Esophagus muscularis mucosa (tissue), 4 donors: Measurements from ENCODE around the gene TMEM144. TPM values are rescaled to one million over a fixed set of nuclear protein-coding genes. Genes with fewer than 3 reads are reported as not detected.

Experiments
- DNase-seq: peaks from one replicate; pipeline ENCODE4 v3.0.0-alpha.2; 2017; ENCODE audit errors: extremely low spot score
- H3K27ac ChIP-seq, 4 donors: fragments of 200-600 bp; sonication (generic); replicated peaks in 1 of 4; 1 replicate in 3 of 4; 2 replicates in 1 of 4; pipeline ENCODE4 v1.5.1; 2016 to 2019; ENCODE audit warnings: mild to moderate bottlenecking in 1 of 4
- H3K27me3 ChIP-seq, 4 donors: fragments of 200-600 bp; sonication (generic); one replicate each; pipeline versions ENCODE4 v1.5.1 to v1.6.0; 2016 to 2019
- H3K36me3 ChIP-seq, 4 donors: fragments of 200-600 bp; sonication (generic); one replicate each; pipeline ENCODE4 v1.5.1; 2016 to 2019
- H3K4me1 ChIP-seq, 4 donors: fragments of 200-600 bp; sonication (generic); one replicate each; pipeline ENCODE4 v1.5.1; 2016 to 2019
- H3K4me3 ChIP-seq, 4 donors: fragments of 200-600 bp; sonication (generic); 1 replicate in 2 of 4; 2 replicates in 2 of 4; pipeline ENCODE4 v1.5.1; 2016 to 2019; ENCODE audit warnings: mild to moderate bottlenecking in 4 of 4, moderate library complexity in 1 of 4
- H3K9me3 ChIP-seq, 4 donors: fragments of 200-600 bp; sonication (generic); 1 replicate in 3 of 4; 2 replicates in 1 of 4; pipeline ENCODE4 v1.5.1; 2016 to 2019
- EP300 ChIP-seq: sonication (generic); formaldehyde crosslinking; IDR thresholded peaks from one replicate; pipeline ENCODE4 v1.6.1; 2017; ENCODE audit warnings: antibody characterized with exemption
- POLR2A ChIP-seq: fragments of 450-650 bp; IDR thresholded peaks from one replicate; pipeline ENCODE4 v1.6.1; 2017; ENCODE audit warnings: antibody characterized with exemption, moderate library complexity, mild to moderate bottlenecking, low read depth
- POLR2AphosphoS5 ChIP-seq, 2 donors: sonication (generic); formaldehyde crosslinking; IDR thresholded peaks; one replicate each; pipeline ENCODE4 v1.6.1; 2017; ENCODE audit warnings: antibody characterized with exemption in 2 of 2
- WGBS: methylation state at CpG from one replicate; pipeline ENCODE4 v1.1.5; 2018; 5-methylcytosine and 5-hydroxymethylcytosine counted together
- intact Hi-C: fragments of 100-400 bp; cut with DNase I; formaldehyde crosslinking; loops from one replicate; pipeline ENCODE4 v1.15.1; 2023
- total RNA-seq, 4 donors: library from RNA; depleted of rRNA; stranded (reverse); fragments of >200 nt; gene quantifications; one replicate each; pipeline versions ENCODE4 v1.1.0 to v1.2.1, GENCODE V29; 2016
- TF ChIP-seq, protein P1 (sequence below), 3 experiments: fragments of 200-600 bp in 2 of 3; fragments of 450-650 bp in 1 of 3; sonication (generic) in 2 of 3; IDR thresholded peaks; one replicate each; pipeline ENCODE4 v1.5.1; 2017 to 2019; ENCODE audit warnings: antibody characterized with exemption in 3 of 3, mild to moderate bottlenecking in 2 of 3, moderate library complexity in 1 of 3

Gene TMEM144
- total RNA-seq, 4 donors from 2014 or later: 1.3 to 3.3 (median 2.7) TPM

DNA sequence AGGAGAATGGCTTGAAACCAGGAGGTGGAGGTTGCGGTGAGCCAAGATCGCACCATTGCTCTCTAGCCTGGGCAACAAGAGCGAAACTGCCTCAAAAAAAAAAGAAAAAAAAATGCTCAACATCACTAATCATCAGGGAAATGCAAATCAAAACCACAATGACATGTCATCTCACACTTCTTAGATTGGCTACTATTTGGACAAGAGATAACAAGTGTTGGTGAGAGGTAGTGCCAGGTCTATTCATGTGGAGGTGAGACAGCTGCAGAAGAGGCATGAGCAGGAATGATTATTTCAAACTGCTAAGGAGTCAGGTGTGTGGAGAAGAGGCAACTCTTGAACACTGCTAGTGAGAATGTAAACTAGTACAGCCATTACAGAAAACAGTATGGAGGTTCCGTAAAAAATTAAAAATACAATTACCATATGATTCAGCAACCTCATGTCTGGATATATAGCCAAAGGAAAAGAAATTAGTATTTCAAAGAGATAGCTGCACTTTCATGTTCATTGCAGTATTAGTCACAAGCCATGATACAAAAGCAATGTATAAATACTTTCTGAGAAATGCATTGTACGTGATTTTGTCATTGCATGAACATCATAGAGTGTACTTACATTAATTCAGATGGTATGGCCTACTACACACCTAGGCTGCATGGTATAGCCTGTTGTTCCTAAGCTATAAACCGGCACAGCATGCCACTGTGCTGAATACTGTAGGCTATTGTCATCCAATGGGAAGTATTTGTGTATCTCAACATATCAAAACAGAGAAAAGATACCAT, 75.3 kb downstream of the TMEM144 start:
- Histone ChIP-seq H3K4me1 (no peaks in the 10 kb centered on the region), H3K27me3 (no peaks in the 10 kb centered on the region), H3K4me3 (no peak overlapping the region), H3K36me3 (no peaks in the 10 kb centered on the region), H3K27ac (no peak overlapping the region), H3K9me3 (no peaks in the 10 kb centered on the region)
- no peak for DNase-seq
- TF ChIP-seq, protein P1, sequence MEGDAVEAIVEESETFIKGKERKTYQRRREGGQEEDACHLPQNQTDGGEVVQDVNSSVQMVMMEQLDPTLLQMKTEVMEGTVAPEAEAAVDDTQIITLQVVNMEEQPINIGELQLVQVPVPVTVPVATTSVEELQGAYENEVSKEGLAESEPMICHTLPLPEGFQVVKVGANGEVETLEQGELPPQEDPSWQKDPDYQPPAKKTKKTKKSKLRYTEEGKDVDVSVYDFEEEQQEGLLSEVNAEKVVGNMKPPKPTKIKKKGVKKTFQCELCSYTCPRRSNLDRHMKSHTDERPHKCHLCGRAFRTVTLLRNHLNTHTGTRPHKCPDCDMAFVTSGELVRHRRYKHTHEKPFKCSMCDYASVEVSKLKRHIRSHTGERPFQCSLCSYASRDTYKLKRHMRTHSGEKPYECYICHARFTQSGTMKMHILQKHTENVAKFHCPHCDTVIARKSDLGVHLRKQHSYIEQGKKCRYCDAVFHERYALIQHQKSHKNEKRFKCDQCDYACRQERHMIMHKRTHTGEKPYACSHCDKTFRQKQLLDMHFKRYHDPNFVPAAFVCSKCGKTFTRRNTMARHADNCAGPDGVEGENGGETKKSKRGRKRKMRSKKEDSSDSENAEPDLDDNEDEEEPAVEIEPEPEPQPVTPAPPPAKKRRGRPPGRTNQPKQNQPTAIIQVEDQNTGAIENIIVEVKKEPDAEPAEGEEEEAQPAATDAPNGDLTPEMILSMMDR (IDR thresholded peaks at IDR 0.05): no peak
- TF ChIP-seq EP300: no peak
- no peak for TF ChIP-seq POLR2AphosphoS5 (IDR thresholded peaks at IDR 0.05)
- no peak for TF ChIP-seq POLR2A
- 94% methylated on average over 6 of the region's 6 CpGs for WGBS
- intact Hi-C loops: no loop called here

DNA sequence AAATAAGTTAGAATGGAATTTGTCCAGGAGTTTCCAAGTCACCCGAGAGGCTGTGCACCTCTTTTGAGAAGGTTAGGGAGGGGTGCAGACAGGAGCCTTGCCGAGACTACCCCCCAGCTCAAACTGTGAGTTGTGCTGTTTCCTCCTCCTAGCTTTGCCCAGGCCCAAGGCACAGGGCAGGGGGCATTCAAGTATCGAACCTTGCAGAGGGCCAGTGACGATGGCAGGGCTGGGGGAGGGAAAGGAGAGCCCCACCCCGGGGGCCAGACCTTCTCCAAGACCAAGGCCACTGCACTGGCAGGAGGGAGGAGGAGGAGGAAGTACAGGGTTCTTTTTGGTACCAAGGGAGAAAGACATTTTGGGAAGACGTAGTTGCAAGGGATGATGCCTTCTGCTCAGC, 80.6 kb downstream of the TMEM144 start:
- H3K27ac ChIP-seq: no peak overlapping the region
- H3K9me3 ChIP-seq: peaks cover 0 to 3% (median 0%) of the 10 kb centered on the region in 4 donors
- H3K4me3 ChIP-seq: no peak overlapping the region
- WGBS: 91% methylated on average over 6 of the region's 6 CpGs
- intact Hi-C loops: no loop called here
- H3K36me3 ChIP-seq: no peaks in the 10 kb centered on the region
- TF ChIP-seq EP300: no peak
- TF ChIP-seq, protein P1 (IDR thresholded peaks at IDR 0.05): no peak
- no peak for TF ChIP-seq POLR2A
- no peaks in the 10 kb centered on the region for H3K27me3 ChIP-seq
- DNase-seq: no peak
- H3K4me1 ChIP-seq: no peaks in the 10 kb centered on the region

DNA sequence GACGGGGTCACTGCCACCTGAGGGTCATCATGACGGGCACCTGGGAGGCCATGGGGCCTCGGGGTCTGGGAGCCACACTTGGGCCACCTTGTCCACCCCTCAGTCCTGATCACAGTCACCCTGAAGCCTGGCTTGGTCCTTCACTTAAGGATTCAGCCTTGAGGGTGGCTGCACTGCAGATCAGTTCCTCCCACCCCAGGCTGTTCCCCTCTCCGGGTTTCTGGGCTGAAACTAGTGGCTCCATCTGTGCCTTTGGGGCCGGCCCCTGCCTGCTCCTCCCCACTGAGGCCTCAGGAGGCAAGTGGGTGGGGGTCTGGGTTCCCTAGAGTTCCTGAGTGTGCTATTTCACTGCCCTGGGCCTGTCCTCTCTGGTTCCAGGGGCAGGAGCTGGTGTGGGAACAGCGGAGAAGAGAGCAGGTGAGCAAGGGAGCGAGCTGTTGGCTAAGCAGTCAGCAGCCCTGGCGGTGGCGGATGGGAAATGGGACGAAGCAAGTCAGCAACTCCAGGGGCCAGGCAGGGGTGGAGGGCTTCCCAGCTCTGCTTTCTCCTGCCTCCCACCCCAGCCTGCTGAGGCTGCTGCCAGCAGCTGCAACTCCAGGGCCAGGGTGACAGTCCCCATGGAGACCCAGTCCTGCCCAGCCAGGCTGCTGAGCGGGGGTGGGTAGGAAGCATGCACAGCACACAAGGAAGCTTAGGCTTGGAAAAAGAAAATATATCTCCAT, 81.2 kb downstream of the TMEM144 start:
- Histone ChIP-seq H3K4me1 (no peaks in the 10 kb centered on the region), H3K36me3 (no peaks in the 10 kb centered on the region), H3K27me3 (no peaks in the 10 kb centered on the region), H3K4me3 (no peak overlapping the region), H3K9me3 (peaks cover 0 to 3% (median 0%) of the 10 kb centered on the region in 4 donors), H3K27ac (no peak overlapping the region)
- TF ChIP-seq POLR2A (no peak), POLR2AphosphoS5 (IDR thresholded peaks at IDR 0.05) (no peak), EP300 (no peak)
- TF ChIP-seq, protein P1 (IDR thresholded peaks at IDR 0.05): no peak
- 93% methylated on average over 10 of the region's 11 CpGs for WGBS
- intact Hi-C loops: no loop called here
- DNase-seq: no peak

DNA sequence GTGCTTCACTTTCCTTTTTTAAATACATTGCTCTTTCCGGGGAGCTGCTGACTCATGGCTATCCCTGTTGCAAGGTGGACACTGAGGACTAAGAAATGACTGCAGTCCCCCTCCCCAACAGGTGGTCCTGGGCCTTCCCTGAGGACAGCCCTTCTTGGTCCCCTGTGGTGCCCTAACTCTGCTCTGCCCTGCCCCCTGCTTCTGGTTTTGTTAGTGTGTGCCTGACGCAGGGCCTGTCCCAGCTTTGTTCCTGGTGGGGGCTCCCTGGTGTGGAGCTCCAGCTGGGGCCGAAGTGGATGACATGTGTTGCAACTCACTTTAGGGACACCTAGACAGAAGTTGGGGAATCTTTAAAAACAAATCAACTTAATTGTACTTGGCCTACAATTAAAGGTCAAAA, 81.9 kb downstream of the TMEM144 start:
- no peaks in the 10 kb centered on the region for H3K27me3 ChIP-seq
- WGBS: 93% methylated on average over 3 of the region's 3 CpGs

More for the DNA sequence above, 81.9 kb downstream of the TMEM144 start:
- no peak for DNase-seq
- no peaks in the 10 kb centered on the region for H3K4me1 ChIP-seq
- peaks cover 0 to 3% (median 0%) of the 10 kb centered on the region in 4 donors for H3K9me3 ChIP-seq
- H3K4me3 ChIP-seq: no peak overlapping the region
- no peak overlapping the region for H3K27ac ChIP-seq
- no peaks in the 10 kb centered on the region for H3K36me3 ChIP-seq
- no peak for TF ChIP-seq POLR2AphosphoS5 (IDR thresholded peaks at IDR 0.05)
- TF ChIP-seq EP300: no peak
- TF ChIP-seq, protein P1 (IDR thresholded peaks at IDR 0.05): no peak
- no peak for TF ChIP-seq POLR2A
- intact Hi-C loops: no loop called here
